Measurements from ENCODE around the gene TNIK.

Gene TNIK

GRCh38 chr3:171240504-171240835 is 219.7 kb downstream of the TNIK start:
- no peak for TF ChIP-seq CTCF (IDR thresholded peaks at IDR 0.05; ENCODE audit: extremely low read depth, insufficient read depth, missing control alignments)
- in situ Hi-C loops (cut with MboI; ENCODE audit: low pct_unique_long_range_greater_than_20kb, low sequenced_read_pairs, unreplicated experiment): no loop called here
- peak; percentile 15 for DNase-seq (ENCODE audit: low spot score)

- in situ Hi-C loops (cut with MboI; ENCODE audit: low pct_unique_long_range_greater_than_20kb, low sequenced_read_pairs, unreplicated experiment): no loop called here
- no peak for DNase-seq (ENCODE audit: low spot score)
- no peak for TF ChIP-seq CTCF (IDR thresholded peaks at IDR 0.05; ENCODE audit: extremely low read depth, insufficient read depth, missing control alignments)
Observed at GRCh38 chr3:171239757-171240503, 220.3 kb downstream of the TNIK start.

- no peak for TF ChIP-seq CTCF (IDR thresholded peaks at IDR 0.05; ENCODE audit: extremely low read depth, insufficient read depth, missing control alignments)
- no peak for DNase-seq (ENCODE audit: low spot score)
- in situ Hi-C loops (cut with MboI; ENCODE audit: low pct_unique_long_range_greater_than_20kb, low sequenced_read_pairs, unreplicated experiment): no loop called here
Observed at GRCh38 chr3:171237009-171237385, 223.2 kb downstream of the TNIK start.

- no peak for TF ChIP-seq CTCF (IDR thresholded peaks at IDR 0.05; ENCODE audit: extremely low read depth, insufficient read depth, missing control alignments)
- no peak for DNase-seq (ENCODE audit: low spot score)
- in situ Hi-C loops (cut with MboI; ENCODE audit: low pct_unique_long_range_greater_than_20kb, low sequenced_read_pairs, unreplicated experiment): no loop called here
Observed at GRCh38 chr3:171236265-171237008, 223.8 kb downstream of the TNIK start.

- in situ Hi-C loops (cut with MboI; ENCODE audit: low pct_unique_long_range_greater_than_20kb, low sequenced_read_pairs, unreplicated experiment): no loop called here
- TF ChIP-seq CTCF (IDR thresholded peaks at IDR 0.05; ENCODE audit: extremely low read depth, insufficient read depth, missing control alignments): no peak
- no peak for DNase-seq (ENCODE audit: low spot score)
Observed at GRCh38 chr3:171234298-171235010, 225.8 kb downstream of the TNIK start.

- in situ Hi-C loops (cut with MboI; ENCODE audit: low pct_unique_long_range_greater_than_20kb, low sequenced_read_pairs, unreplicated experiment): no loop called here
- no peak for DNase-seq (ENCODE audit: low spot score)
- no peak for TF ChIP-seq CTCF (IDR thresholded peaks at IDR 0.05; ENCODE audit: extremely low read depth, insufficient read depth, missing control alignments)
Observed at GRCh38 chr3:171231361-171231760, 228.8 kb downstream of the TNIK start.
